GM18861 (cell line): ENCODE measurements around the gene KCNK6.

Source experiments
- ATAC-seq: cut with Tn5 transposase; IDR thresholded peaks from one replicate; pipeline ENCODE4 v1.9.1; 2021; ENCODE audit not compliant: unreplicated experiment

KCNK6 gene

DNA sequence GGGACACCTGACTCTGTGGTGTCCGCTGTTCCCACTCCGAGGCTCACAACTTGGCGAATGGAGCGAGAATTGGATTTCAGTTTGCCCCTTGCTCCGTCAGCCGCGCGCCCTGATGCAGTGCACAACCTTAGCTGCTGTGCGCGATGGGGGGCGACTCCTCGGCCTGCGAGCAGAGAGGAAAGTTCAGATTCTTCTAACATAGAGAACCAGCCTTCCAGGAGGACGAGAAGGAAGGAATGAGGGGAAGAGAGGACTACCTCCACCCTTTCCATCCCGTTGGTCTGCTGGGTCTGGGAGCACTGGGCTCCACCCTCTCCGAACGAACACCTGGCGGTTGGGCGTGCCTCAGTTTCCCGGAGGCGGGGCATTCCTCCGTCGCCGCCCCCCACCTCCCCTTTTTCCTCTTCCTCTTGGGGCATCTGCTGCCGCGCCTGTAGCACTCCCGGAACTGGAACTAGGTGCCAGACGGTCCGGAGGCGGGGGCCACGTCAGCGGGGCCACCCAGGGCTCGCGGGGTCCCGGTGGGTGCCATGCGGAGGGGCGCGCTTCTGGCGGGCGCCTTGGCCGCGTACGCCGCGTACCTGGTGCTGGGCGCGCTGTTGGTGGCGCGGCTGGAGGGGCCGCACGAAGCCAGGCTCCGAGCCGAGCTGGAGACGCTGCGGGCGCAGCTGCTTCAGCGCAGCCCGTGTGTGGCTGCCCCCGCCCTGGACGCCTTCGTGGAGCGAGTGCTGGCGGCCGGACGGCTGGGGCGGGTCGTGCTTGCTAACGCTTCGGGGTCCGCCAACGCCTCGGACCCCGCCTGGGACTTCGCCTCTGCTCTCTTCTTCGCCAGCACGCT, at the start of gene KCNK6:
Gene KCNK6, plus strand, starts transcription at position 425 of the 838 bp plus-strand sequence. Its CDS starts 106 bp downstream, at position 531.
- ATAC-seq = no peak

DNA sequence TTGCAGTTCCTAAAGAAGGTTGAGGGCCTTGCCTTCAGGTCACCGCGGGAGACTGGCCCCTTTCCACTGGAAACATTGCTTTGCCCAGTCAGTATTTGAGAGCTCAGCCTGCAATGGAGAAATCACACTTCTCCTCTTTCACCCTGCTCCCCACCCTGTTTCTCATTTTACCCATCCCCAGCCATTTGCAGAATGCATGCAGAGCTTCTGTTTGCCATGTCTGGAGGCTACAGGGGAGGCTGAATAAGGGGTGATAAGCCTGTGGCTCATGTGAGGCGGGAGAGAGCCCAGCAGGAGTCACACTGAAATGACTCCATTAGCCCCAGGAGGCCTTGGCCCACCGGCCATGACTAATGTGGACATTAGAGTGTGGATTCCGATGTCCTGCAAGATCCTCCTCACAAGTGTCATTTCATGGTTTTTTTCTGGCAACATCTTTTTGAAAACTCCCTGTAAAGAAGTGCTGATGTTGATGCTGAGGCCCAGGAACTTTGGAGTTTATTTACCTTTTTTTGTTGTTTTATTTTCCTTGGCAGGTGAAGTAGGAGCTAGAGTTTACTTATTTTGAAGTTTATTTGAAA, 49.0 kb upstream of the KCNK6 start:
- no peak for ATAC-seq

DNA sequence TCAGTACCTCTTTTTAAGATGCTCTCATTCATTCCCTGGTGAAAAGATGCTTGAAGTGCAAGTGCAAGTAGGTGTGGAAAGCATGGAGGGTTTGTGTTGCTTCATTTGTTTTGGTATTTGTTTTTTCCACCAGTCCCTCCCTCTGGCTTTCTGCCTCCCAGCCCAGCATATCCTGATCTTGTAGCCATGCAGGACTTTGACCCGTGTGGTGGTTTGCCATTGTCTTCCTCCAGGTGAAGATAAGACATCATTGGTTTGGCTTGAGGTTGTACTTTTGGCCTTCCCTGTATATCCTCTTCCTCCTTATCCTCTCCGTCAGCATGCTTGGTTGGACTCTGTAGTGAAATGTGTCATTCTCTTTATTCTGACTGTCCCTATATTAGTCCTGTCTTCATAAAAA, 46.1 kb upstream of the KCNK6 start:
- ATAC-seq = no peak

DNA sequence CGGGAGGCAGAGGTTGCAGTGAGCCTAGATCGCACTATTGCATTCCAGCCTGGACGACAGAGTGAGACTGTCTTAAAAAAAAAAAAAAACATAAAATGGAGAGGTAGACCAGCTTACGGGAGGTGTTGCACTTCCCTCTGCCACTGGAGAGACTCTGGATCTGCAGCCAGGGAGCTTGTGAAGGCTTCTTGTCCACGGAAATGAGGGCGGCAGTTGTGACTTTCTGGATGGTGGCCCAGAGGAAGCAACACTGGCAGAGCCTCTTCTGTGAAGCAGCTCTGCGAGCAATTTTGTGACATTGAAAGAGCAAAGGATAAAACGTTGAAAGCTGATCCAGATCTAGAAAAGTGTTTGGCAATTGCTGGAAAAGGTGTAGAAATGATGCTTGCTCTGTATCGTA, 44.9 kb upstream of the KCNK6 start:
- no peak for ATAC-seq

DNA sequence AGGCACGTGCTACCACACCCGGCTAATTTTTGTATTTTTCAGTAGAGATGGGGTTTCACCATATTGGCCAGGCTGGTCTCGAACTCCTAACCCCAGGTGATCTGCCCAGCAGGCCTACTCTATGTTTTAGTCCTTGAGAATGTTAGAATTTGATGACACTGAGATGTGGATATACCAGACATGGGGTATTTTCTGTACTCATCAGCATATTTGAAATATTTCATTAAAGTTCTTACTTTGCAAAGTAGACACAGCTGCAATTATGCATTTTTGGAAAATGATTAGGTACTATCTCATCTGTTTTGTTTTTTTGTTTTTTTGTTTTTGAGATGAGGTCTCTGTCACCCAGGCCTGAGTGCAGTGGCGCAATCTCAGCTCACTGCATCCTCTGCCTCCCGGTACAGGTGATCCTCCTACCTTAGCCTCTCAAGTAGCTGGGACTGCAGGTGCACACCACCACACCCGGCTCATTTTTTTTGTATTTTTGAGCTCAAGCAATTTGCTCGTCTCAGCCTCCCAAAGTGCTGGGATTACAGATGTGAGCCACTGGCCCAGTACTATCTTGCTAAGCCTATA, 42.6 kb upstream of the KCNK6 start:
- ATAC-seq = no peak

DNA sequence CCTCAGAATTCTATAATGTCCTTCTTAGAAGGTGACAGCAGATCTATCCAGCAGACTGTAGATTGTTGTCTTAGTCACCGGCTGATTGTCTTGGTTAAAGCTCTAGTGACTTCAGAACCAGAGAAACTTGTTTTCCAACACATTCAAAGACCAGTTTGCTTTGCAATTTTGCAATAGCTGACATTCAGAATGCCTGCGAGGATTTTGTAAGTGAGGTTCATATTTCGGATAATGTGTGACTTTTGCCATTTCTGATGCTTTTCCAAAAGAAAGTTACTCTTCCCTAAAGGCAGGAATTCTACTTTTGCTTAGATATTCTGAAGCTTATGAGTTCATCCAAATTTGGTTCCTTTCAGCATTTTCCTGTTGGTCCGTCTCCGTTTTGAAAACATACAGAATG, 42.1 kb upstream of the KCNK6 start:
- no peak for ATAC-seq

- no peak for ATAC-seq
These were observed 41.5 kb upstream of the KCNK6 start for GRCh38 chr19:38277969-38278680.

- no peak for ATAC-seq
These were observed 40.9 kb upstream of the KCNK6 start for GRCh38 chr19:38278751-38279150.

DNA sequence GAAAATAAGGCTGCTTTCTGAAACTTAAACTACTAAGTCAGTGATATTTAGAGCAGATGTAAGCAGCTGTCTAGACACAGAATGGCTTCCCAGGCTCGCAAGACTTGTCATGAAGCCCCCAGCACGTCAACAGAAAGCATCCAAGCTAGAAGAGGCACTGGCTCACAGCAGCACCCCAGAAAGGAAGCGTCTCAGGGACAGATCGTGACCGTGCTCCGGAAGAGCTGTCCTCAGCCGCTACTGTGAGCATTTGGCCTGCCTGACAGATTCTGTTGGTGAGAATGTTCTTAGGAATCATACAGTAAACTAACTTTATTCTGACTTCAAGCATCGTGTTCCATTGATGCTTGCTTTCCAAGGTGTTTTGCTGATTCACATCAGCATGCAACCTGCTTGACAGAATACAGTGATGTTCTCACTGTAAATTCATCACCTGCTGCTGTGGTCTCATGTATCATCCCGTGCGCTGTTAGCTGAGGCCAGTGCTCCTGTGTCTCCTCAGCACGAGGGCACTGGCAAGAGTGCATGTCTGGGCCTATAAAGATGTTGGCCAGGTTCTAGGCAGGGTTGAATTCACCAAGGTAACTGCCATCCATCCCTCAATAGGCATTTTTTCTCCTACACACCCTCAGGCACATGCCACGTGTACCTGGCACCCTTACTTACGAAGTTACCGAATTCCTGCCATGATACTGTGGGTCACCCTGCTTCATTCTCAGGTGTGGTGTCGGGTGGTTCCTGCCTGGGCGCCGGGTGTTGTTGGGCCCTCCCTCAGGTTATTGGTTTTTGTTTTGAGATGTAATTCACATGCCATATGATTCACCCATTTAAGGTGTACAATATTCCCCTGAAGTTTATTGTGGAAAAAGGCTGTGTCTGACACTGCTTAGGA, 39.4 kb upstream of the KCNK6 start:
- ATAC-seq = no peak

DNA sequence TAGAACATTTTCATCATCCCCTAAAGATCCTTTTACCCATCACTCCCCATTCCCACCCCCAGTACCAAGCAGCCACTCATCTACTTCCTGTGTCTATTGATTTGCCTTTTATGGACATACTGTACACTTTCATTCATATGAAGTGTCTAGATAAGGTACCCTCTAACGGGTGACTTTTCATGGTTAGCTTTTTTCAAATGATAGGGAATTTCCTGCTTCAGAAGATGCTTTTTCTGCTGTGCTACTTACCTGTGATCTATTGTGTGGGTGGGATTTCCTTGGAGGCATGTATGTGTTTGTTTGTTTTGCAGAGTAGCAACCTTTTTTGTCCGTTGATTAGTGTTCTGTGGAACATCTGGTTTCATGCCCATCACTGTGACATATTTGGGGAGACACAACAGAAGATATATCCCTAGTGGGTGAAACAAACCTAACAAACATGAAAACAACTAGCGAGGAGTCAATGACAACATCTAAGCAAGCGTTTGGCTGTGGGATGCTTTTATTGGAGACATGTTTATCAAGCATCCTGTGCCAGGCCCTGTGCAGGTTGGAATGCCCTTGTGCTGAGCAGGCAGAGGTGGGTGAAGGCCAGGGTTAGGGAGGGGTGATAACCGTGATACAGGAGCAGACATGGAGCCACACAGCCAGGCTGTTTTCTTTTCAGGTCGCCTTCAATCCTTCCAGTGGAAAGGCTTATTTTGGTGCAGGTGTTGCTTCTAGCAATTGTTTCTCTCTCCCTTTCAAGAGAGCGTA, 37.7 kb upstream of the KCNK6 start:
- no peak for ATAC-seq

DNA sequence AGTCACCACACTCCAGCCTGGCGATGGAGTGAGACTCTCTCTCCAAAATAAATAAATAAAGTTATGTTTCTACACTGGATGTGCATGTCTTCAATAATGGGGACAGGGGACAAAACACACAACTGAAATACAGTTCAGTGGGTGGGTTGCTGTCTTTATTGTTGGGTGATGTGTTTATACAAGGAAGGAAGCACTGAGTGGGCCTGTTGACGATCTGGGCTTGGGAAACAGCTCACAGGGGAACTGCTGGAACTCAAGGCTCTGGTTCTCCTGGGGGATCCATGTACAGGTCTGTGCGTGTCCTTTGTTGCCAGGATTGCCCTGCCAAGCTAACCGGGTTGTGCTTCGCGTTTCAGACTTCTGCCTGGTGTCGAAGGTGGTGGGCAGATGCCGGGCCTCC, 36.4 kb upstream of the KCNK6 start:
- no peak for ATAC-seq

- no peak for ATAC-seq
These were observed 35.2 kb upstream of the KCNK6 start for GRCh38 chr19:38284422-38284821.

DNA sequence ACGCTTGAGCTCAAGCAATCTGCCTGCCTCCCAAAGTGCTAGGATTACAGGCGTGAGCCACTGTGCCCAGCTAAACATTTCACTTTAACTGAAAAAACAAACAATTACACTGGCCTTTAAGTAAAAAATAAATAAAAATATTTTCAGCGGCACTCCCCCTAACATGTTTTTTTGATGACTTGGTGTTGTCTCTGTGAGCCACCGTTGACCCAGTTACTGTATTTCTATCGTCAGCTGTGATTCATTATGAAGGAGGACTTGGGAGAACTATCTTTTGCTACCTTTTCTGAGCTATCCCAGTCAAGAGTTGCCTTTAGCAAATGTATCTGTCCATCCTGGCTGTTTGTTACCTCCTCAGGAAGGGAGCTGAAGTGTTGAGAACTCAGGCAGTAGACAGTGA, 34.1 kb upstream of the KCNK6 start:
- ATAC-seq = no peak

DNA sequence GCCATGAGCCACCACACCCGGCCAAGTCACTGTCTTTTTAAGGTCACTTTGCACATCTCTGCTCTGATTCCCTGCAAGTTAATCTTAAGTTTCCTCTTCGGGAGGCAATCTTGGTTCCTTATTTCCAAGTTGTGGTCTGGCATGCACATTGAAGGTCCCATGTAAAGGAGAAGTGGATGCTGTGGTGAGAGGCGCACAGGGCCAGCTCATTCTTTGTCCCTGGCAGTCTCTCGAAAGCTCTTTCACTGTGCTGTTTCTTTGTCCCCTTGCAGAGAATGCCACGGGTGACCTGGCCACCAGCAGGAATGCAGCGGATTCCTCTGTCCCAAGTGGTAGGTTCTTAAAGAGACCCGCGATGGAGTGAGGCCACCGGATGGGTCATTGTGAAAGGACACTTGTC, 32.0 kb upstream of the KCNK6 start:
- ATAC-seq = no peak

DNA sequence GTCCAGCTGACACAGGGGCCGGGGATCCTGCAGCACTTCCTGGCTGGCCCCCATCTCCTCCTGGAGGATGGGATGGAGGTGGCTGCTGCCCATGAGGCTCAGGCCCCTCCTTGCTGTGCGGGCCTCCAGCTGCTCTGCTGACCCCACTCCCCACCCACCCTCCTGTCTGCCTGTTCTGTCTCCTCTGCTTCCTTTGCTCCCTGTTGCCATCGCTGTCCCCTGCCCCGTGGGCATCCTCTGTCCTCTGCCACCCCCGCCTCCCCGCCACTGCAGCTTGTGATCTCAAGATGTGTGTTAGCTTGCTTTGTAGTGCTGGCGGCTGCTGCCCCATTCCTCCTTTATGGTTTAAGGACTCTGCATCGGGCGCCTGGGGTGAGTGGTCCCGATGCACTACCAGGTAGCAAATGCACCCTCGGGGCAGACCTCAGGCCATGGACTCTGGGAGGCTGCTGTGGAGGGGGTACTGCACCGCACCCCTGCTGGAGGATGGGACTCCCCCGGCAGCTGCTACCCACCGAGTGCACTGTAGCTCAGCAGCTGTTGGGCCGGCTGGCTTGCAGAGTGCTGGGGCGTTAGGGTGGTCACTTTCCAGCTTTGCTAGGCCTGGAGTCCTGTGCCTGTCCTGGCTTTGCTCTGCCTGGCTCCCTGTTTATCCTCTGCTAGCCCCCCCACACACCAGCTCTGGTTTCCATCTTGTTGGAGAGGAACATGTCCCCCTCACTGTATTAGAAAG, 31.4 kb upstream of the KCNK6 start:
- no peak for ATAC-seq

- no peak for ATAC-seq
These were observed 29.7 kb upstream of the KCNK6 start for GRCh38 chr19:38289955-38290354.

- no peak for ATAC-seq
These were observed 29.0 kb upstream of the KCNK6 start for GRCh38 chr19:38290631-38291147.

- ATAC-seq = no peak
These were observed 27.8 kb upstream of the KCNK6 start for GRCh38 chr19:38291855-38292254.

GRCh38 chr19:38293281-38293680, 26.4 kb upstream of the KCNK6 start:
- ATAC-seq = no peak
